Urinary bladder (tissue), 4 donors: ENCODE results near the gene FMO1. TPM values are rescaled to one million over a fixed set of nuclear protein-coding genes. Genes with fewer than 3 reads are reported as not detected.

Experiments used
- DNase-seq: peaks from one replicate; pipeline ENCODE4 v3.0.0-alpha.2; 2015; ENCODE audit errors: extremely low spot score
- H3K27ac ChIP-seq: one replicate; pipeline ENCODE4 v1.5.1; 2013; ENCODE audit warnings: low read depth, mild to moderate bottlenecking, moderate library complexity
- H3K36me3 ChIP-seq: one replicate; pipeline ENCODE4 v1.6.1; 2013; ENCODE audit warnings: mild to moderate bottlenecking, moderate library complexity; ENCODE audit not compliant: insufficient read depth
- H3K4me1 ChIP-seq: one replicate; pipeline ENCODE4 v1.6.1; 2013; ENCODE audit warnings: mild to moderate bottlenecking, moderate library complexity; ENCODE audit not compliant: insufficient read depth
- H3K4me3 ChIP-seq: one replicate; pipeline ENCODE4 v1.5.1; 2013; ENCODE audit warnings: low read depth, low read length
- WGBS: extraction: QIAGEN DNeasy Blood & Tissue Kit; methylation state at CpG from one replicate; pipeline ENCODE4 v1.1.7; 2013; 5-methylcytosine and 5-hydroxymethylcytosine counted together
- polyA plus RNA-seq: library from polyadenylated mRNA; stranded (reverse); fragments of 200-250 nt; gene quantifications from one replicate; pipeline ENCODE4 v1.2.3, GENCODE V29; 2013
- small RNA-seq: library from RNA; depleted of rRNA; stranded (forward); fragments of <200 nt; gene quantifications from one replicate; pipeline ENCODE3, GENCODE V24; 2014
- total RNA-seq: library from RNA; depleted of rRNA; stranded (reverse); fragments of >200 nt; gene quantifications from one replicate; pipeline ENCODE4 v1.2.3, GENCODE V29; 2014
- donor health status: healthy with polysubstance abuse.
- donor health status: healthy.

The FMO1 gene
- total and polyA plus RNA-seq, 2 donors: 0.42 to 3.5 TPM

GRCh38 chr1:171311771-171312558, 63.7 kb downstream of the FMO1 start:
- H3K27ac ChIP-seq: no peak overlapping the region
- WGBS: 85% methylated on average over 8 of the region's 8 CpGs
- H3K4me3 ChIP-seq: no peak overlapping the region
- no peaks in the 10 kb centered on the region for H3K36me3 ChIP-seq
- H3K4me1 ChIP-seq: no peaks in the 10 kb centered on the region
- no peak for DNase-seq

DNA sequence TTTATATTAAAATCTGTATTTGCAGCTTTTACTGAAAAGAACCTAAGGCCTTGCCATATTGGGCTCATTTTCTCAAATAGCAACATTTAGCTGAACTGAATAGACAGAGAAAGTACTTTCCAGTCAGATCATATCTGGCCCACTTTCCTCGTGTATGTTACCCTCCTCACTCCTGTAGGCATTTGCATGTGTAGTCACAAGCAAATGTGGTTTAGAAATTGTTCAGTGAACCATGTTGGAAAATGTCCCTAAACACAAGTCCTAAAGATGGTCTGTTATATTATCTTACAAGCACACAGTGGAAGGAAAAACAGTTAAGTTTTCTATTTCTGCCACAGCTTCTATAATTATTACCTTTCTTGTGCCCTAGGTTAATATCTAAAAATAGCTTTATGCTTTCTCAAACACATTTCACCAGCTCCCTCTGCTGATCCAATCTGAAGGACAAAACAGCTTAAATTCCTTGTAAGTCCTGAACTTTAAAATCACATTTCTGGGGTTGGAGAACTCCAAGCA, 65.1 kb downstream of the FMO1 start:
- DNase-seq: no peak
- H3K4me3 ChIP-seq: no peak overlapping the region
- 11% methylated on average over 1 of the region's 1 CpG for WGBS

DNA sequence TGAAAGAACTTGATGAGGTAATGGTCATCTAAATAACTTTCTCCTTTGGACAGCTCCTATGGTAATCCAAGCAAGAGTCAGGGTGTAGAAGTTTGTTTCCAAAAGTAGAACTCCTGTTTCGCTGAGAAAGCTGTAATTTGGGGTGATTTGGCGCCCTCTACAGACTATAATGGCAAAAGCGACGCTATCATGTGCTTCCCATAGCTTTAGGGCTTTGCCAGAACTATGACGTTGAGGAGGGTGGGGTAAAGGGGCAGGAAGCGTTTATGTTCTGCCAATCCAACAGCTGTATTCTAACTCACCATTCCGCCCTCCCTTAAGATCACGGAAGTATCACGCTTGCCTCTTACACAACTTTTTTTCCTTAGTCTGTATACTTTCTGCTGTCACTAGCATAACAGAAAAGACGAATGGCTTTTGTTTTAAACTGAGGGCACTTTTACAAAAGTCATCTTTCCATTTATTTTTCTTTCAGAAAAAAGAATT, 65.6 kb downstream of the FMO1 start, which contains the start of gene FMO4:
FMO4 (plus strand) TSS at position 349 of the 486 bp plus-strand sequence. CDS start 5,643 bp downstream, outside the sequence.
- Histone ChIP-seq H3K27ac (no peak within 1 kb of the TSS), H3K4me3 (peak within 1 kb of the TSS; percentile 15), H3K36me3 (no peaks in the 10 kb centered on the region), H3K4me1 (no peaks in the 10 kb centered on the region)
- DNase-seq: peak; percentile 98
- under 1% methylated on average over 10 of the region's 10 CpGs for WGBS

More for the DNA sequence above, 65.1 kb downstream of the FMO1 start:
- H3K36me3 ChIP-seq: no peaks in the 10 kb centered on the region
- no peak overlapping the region for H3K27ac ChIP-seq
- no peaks in the 10 kb centered on the region for H3K4me1 ChIP-seq

- 92% methylated on average over 7 of the region's 7 CpGs for WGBS
- Histone ChIP-seq H3K27ac (no peak overlapping the region), H3K36me3 (no peaks in the 10 kb centered on the region), H3K4me1 (no peaks in the 10 kb centered on the region), H3K4me3 (no peak overlapping the region)
- no peak for DNase-seq
Measured at GRCh38 chr1:171329251-171329650, 81.0 kb downstream of the FMO1 start.

DNA sequence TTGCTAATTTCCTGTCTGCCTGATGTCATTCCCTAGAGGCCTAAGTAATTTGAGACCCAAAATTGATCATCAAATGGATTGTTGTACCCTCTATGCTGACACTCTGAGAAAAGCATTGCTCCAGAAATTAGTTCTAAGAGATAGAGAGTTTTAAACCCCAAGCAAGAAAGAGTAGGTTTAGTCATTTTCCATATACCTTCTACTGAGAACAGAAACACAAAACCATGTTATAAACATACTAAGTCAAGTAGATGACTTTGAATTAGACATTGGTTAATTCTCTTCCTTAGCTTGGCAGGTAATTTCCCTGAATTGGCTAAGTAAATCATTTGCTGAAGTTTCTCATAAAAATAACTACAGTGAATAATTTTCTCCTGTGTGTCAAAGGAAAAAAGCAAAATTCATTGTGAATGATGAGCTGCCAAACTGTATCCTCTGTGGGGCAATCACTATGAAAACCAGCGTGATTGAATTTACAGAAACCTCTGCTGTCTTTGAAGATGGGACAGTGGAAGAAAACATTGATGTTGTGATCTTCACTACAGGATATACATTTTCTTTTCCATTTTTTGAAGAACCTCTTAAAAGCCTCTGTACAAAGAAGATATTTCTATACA, 85.8 kb downstream of the FMO1 start:
- Histone ChIP-seq H3K4me1 (no peaks in the 10 kb centered on the region), H3K27ac (no peak overlapping the region), H3K36me3 (peaks cover 2% of the 10 kb centered on the region), H3K4me3 (no peak overlapping the region)
- WGBS: 88% methylated on average over 1 of the region's 1 CpG
- no peak for DNase-seq

Small RNAs within 50 kb of the gene (small RNA-seq; reads per million reads assigned to genes)
- not detected for gene RF00019

Other genes with a start within 250 kb of the FMO1 start
- 0.48 TPM for gene FMO3, start 157.6 kb upstream of the FMO1 start, total RNA-seq
- 1.4 TPM for gene FMO3, start 157.6 kb upstream of the FMO1 start, polyA plus RNA-seq
- gene FMO2, start 63.2 kb upstream of the FMO1 start, total RNA-seq: 1.7 TPM
- 3.2 TPM for gene FMO2, start 63.2 kb upstream of the FMO1 start, polyA plus RNA-seq
- gene FMO4, start 65.7 kb downstream of the FMO1 start, total RNA-seq: 13.8 TPM
- 3.2 TPM for gene FMO4, start 65.7 kb downstream of the FMO1 start, polyA plus RNA-seq
- 69.9 TPM for gene PRRC2C, start 237.0 kb downstream of the FMO1 start, total RNA-seq
- gene PRRC2C, start 237.0 kb downstream of the FMO1 start, polyA plus RNA-seq: 36.5 TPM